Neural progenitor cell (in vitro differentiated cells): ENCODE measurements around the gene ESRRB.

Source experiments
- EZH2 ChIP-seq: fragments of 200-600 bp; sonication (generic); IDR thresholded peaks from 2 replicates; pipeline ENCODE4 v1.6.1; 2017; ENCODE audit warnings: antibody characterized with exemption, mild to moderate bottlenecking, moderate library complexity
- TF ChIP-seq, protein P1 (sequence below): fragments of 200-600 bp; sonication (generic); IDR thresholded peaks from 2 replicates; pipeline ENCODE4 v1.5.1; 2017; ENCODE audit warnings: antibody characterized with exemption, mild to moderate bottlenecking

GRCh38 chr14:76339728-76340615, 36.0 kb upstream of the ESRRB start:
- TF ChIP-seq, protein P1, sequence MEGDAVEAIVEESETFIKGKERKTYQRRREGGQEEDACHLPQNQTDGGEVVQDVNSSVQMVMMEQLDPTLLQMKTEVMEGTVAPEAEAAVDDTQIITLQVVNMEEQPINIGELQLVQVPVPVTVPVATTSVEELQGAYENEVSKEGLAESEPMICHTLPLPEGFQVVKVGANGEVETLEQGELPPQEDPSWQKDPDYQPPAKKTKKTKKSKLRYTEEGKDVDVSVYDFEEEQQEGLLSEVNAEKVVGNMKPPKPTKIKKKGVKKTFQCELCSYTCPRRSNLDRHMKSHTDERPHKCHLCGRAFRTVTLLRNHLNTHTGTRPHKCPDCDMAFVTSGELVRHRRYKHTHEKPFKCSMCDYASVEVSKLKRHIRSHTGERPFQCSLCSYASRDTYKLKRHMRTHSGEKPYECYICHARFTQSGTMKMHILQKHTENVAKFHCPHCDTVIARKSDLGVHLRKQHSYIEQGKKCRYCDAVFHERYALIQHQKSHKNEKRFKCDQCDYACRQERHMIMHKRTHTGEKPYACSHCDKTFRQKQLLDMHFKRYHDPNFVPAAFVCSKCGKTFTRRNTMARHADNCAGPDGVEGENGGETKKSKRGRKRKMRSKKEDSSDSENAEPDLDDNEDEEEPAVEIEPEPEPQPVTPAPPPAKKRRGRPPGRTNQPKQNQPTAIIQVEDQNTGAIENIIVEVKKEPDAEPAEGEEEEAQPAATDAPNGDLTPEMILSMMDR = no peak
- no peak for TF ChIP-seq EZH2
